ENCODE results near the gene ZCCHC24. TPM values are rescaled to one million over a fixed set of nuclear protein-coding genes. Genes with fewer than 3 reads are reported as not detected.

ZCCHC24 gene
- polyA plus RNA-seq, 1 of the 3 experiments (the other 2 are of a cell fraction), result 15.8 TPM

- no peaks in the 10 kb centered on the region for H3K27me3 ChIP-seq (ENCODE audit: insufficient read depth)
- no peak overlapping the region for H3K4me3 ChIP-seq (ENCODE audit: low read depth in 2 of 2, low read length in 1 of 2)
- no peak overlapping the region for H3K4me2 ChIP-seq
- H4K20me1 ChIP-seq (ENCODE audit: insufficient read depth), result peaks cover 13% of the 10 kb centered on the region; the same call in 1 of the 2 replicates
- no peak overlapping the region for H3K27ac ChIP-seq (ENCODE audit: low read depth in 2 of 2, low read length in 1 of 2)
- ChIA-PET CTCF (no interaction called here), POLR2A (interaction anchor here (1.3 kb wide), 1 partner anchor 9 kb away, joined by 4 read pairs; no protein-coding TSS in a partner anchor)
- peaks cover 5% of the 10 kb centered on the region for H3F3A ChIP-seq (replicated peaks; ENCODE audit: insufficient read depth)
- H3K9me3 ChIP-seq, result no peaks in the 10 kb centered on the region
- no peak overlapping the region for H2AFZ ChIP-seq (ENCODE audit: low read depth)
- H3K9ac ChIP-seq, result no peak overlapping the region
- H3K9me2 ChIP-seq, result no peaks in the 10 kb centered on the region
- peaks cover 0 to 7% of the 10 kb centered on the region in 2 experiments for H3K36me3 ChIP-seq (replicated peaks in 1 of 2; ENCODE audit: control insufficient read depth in 1 of 2, insufficient read depth in 2 of 2, low read length in 1 of 2)
- TF ChIP-seq RCOR1 (IDR thresholded peaks at IDR 0.05; ENCODE audit: low read length), result no peak
- no peak for TF ChIP-seq EP300 (IDR thresholded peaks at IDR 0.05; ENCODE audit: borderline replicate concordance in 1 of 2, low read depth in 1 of 2, low read length in 1 of 2)
- TF ChIP-seq RXRA (IDR thresholded peaks at IDR 0.05; ENCODE audit: borderline replicate concordance, low read depth), result no peak
- TF ChIP-seq MXI1 (IDR thresholded peaks at IDR 0.05; ENCODE audit: low read depth, low read length), result no peak
- no peak for TF ChIP-seq YY1 (IDR thresholded peaks at IDR 0.05; ENCODE audit: low read depth)
- TF ChIP-seq, protein P1, sequence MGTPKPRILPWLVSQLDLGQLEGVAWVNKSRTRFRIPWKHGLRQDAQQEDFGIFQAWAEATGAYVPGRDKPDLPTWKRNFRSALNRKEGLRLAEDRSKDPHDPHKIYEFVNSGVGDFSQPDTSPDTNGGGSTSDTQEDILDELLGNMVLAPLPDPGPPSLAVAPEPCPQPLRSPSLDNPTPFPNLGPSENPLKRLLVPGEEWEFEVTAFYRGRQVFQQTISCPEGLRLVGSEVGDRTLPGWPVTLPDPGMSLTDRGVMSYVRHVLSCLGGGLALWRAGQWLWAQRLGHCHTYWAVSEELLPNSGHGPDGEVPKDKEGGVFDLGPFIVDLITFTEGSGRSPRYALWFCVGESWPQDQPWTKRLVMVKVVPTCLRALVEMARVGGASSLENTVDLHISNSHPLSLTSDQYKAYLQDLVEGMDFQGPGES (IDR thresholded peaks at IDR 0.05; ENCODE audit: low read depth, low read length), result no peak
- no peak for TF ChIP-seq TEAD4 (IDR thresholded peaks at IDR 0.05; ENCODE audit: borderline replicate concordance, insufficient read depth)
- no peak for TF ChIP-seq ELF1 (IDR thresholded peaks at IDR 0.05)
- TF ChIP-seq SIN3A (IDR thresholded peaks at IDR 0.05; ENCODE audit: borderline replicate concordance, low read depth, low read length), result no peak
- TF ChIP-seq NFIC (IDR thresholded peaks at IDR 0.05; ENCODE audit: borderline replicate concordance), result no peak
- TF ChIP-seq, protein P2, sequence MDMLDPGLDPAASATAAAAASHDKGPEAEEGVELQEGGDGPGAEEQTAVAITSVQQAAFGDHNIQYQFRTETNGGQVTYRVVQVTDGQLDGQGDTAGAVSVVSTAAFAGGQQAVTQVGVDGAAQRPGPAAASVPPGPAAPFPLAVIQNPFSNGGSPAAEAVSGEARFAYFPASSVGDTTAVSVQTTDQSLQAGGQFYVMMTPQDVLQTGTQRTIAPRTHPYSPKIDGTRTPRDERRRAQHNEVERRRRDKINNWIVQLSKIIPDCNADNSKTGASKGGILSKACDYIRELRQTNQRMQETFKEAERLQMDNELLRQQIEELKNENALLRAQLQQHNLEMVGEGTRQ (IDR thresholded peaks at IDR 0.05; ENCODE audit: borderline replicate concordance, low read depth, low read length), result no peak
- TF ChIP-seq, protein P3, sequence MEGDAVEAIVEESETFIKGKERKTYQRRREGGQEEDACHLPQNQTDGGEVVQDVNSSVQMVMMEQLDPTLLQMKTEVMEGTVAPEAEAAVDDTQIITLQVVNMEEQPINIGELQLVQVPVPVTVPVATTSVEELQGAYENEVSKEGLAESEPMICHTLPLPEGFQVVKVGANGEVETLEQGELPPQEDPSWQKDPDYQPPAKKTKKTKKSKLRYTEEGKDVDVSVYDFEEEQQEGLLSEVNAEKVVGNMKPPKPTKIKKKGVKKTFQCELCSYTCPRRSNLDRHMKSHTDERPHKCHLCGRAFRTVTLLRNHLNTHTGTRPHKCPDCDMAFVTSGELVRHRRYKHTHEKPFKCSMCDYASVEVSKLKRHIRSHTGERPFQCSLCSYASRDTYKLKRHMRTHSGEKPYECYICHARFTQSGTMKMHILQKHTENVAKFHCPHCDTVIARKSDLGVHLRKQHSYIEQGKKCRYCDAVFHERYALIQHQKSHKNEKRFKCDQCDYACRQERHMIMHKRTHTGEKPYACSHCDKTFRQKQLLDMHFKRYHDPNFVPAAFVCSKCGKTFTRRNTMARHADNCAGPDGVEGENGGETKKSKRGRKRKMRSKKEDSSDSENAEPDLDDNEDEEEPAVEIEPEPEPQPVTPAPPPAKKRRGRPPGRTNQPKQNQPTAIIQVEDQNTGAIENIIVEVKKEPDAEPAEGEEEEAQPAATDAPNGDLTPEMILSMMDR (IDR thresholded peaks at IDR 0.05), result no peak
- no peak for TF ChIP-seq NRF1 (IDR thresholded peaks at IDR 0.05; ENCODE audit: low read depth, low read length)
- TF ChIP-seq POLR2AphosphoS5 (IDR thresholded peaks at IDR 0.05; ENCODE audit: low read depth, low read length), result no peak
- no peak for TF ChIP-seq FOXM1 (IDR thresholded peaks at IDR 0.05; ENCODE audit: low read depth)
- WGBS (ENCODE audit: low lambda C conversion rate), result 86% methylated on average over 11 of the region's 12 CpGs
- H3K4me1 ChIP-seq (ENCODE audit: control insufficient read depth in 1 of 2, insufficient read depth in 2 of 2, low read depth in 1 of 2, low read length in 1 of 2), result peaks cover 4 to 21% of the 10 kb centered on the region in 2 experiments; a peak in 3 of 4 replicates
- DNase-seq, result no peak
- peaks cover 9% of the 10 kb centered on the region for H3K79me2 ChIP-seq (ENCODE audit: insufficient read depth)
Observed at GRCh38 chr10:79416578-79417255, 28.7 kb downstream of the ZCCHC24 start.

Data from SK-N-SH (cell line).